GM12878 (cell line): Measurements from ENCODE around the gene HDHD2. TPM values are rescaled to one million over a fixed set of nuclear protein-coding genes. Genes with fewer than 3 reads are reported as not detected.

Experiments used
- ATF3 ChIP-seq: IDR thresholded peaks from 2 replicates; pipeline ENCODE4 v1.6.1; 2011; ENCODE audit warnings: low read depth, mild to moderate bottlenecking, low read length, moderate library complexity, borderline replicate concordance; ENCODE audit errors: extremely low read depth
- CREB1 ChIP-seq: IDR thresholded peaks from 2 replicates; pipeline ENCODE4 v1.6.1; 2012; ENCODE audit warnings: low read depth, mild to moderate bottlenecking, inconsistent platforms
- DPF2 ChIP-seq: fragments of 450-650 bp; IDR thresholded peaks from 2 replicates; pipeline ENCODE4 v1.6.1; 2017; ENCODE audit warnings: mild to moderate bottlenecking
- E2F8 ChIP-seq: fragments of 450-650 bp; IDR thresholded peaks from 2 replicates; pipeline ENCODE4 v1.6.1; 2018; ENCODE audit warnings: mild to moderate bottlenecking, low read depth, moderate library complexity; ENCODE audit not compliant: partially characterized antibody
- ELK1 ChIP-seq: IDR thresholded peaks from 2 replicates; pipeline ENCODE4 v1.6.1; 2012; ENCODE audit warnings: low read depth, low read length, improper control_type of control experiment
- HDAC2 ChIP-seq: fragments of 200-600 bp; sonication (generic); IDR thresholded peaks from 2 replicates; pipeline ENCODE4 v1.6.1; 2017
- NFIC ChIP-seq: IDR thresholded peaks from 2 replicates; pipeline ENCODE4 v1.6.1; 2012; ENCODE audit warnings: low read depth, mild to moderate bottlenecking, inconsistent platforms, low read length, moderate library complexity
- POLR2A ChIP-seq: IDR thresholded peaks from 2 replicates; pipeline ENCODE4 v1.6.1; 2011; ENCODE audit warnings: low read depth, mild to moderate bottlenecking, low read length
- RB1 ChIP-seq: fragments of 450-650 bp; formaldehyde crosslinking; IDR thresholded peaks from 2 replicates; pipeline ENCODE4 v1.6.1; 2017; ENCODE audit warnings: mild to moderate bottlenecking, borderline replicate concordance
- RUNX3 ChIP-seq: IDR thresholded peaks from 2 replicates; pipeline ENCODE4 v1.6.1; 2012; ENCODE audit warnings: low read length, inconsistent platforms
- TAF1 ChIP-seq: IDR thresholded peaks from 2 replicates; pipeline ENCODE4 v1.6.1; 2011; ENCODE audit warnings: mild to moderate bottlenecking, low read depth, low read length, borderline replicate concordance
- USF1 ChIP-seq: IDR thresholded peaks from 2 replicates; pipeline ENCODE4 v1.6.1; 2011; ENCODE audit warnings: borderline replicate concordance, low read depth, mild to moderate bottlenecking, moderate library complexity, mixed read lengths, low read length; ENCODE audit not compliant: insufficient read depth; ENCODE audit errors: extremely low read length
- ZBTB11 ChIP-seq: fragments of 450-650 bp; formaldehyde crosslinking; IDR thresholded peaks from 2 replicates; pipeline ENCODE4 v1.5.0; 2022; ENCODE audit warnings: mild to moderate bottlenecking, missing genetic modification characterization
- ZBTB40 ChIP-seq: fragments of 450-650 bp; IDR thresholded peaks from 2 replicates; pipeline ENCODE4 v1.6.1; 2016; ENCODE audit warnings: mild to moderate bottlenecking, moderate library complexity, borderline replicate concordance
- ZNF207 ChIP-seq: fragments of 450-650 bp; IDR thresholded peaks from 2 replicates; pipeline ENCODE4 v1.6.1; 2014; ENCODE audit warnings: antibody characterized with exemption, mild to moderate bottlenecking, borderline replicate concordance
- ZSCAN29 ChIP-seq: fragments of 450-650 bp; IDR thresholded peaks from 2 replicates; pipeline ENCODE4 v1.6.1; 2017; ENCODE audit warnings: mild to moderate bottlenecking, moderate library complexity
- polyA plus RNA-seq, 11 experiments: library from polyadenylated mRNA; depleted of rRNA in 4 of 11; unstranded in 6 of 11; stranded (reverse) in 5 of 11; fragments of >200 nt; fragmentation: Nextera tagmentation in 4 of 11; fragmentation: Illumina TruSeq in 1 of 11; extraction: Ambion mirVana in 4 of 11; extraction: Trizol in 1 of 11; gene quantifications; 1 replicate in 1 of 11; 2 replicates in 10 of 11; pipeline versions ENCODE4 v1.2.1 to v1.2.3, GENCODE V29; 2011 to 2016; ENCODE audit warnings: inconsistent platforms in 2 of 11, missing spikeins in 2 of 11, low read depth in 1 of 11
- total RNA-seq, 4 experiments: library from RNA; depleted of rRNA in 3 of 4; stranded (reverse); fragments of >200 nt in 3 of 4; fragmentation: Illumina TruSeq in 1 of 4; extraction: Trizol in 1 of 4; gene quantifications; 2 replicates each; pipeline versions ENCODE4 v1.2.1 to v1.2.3, GENCODE V29; 2013 to 2021

Gene HDHD2
- total and polyA plus RNA-seq, 10 of the 15 experiments (the other 5 are each of a cell fraction or from before 2014, with no cell fraction given) = 4.6 to 29.1 (median 17.7) TPM

- TF ChIP-seq ELK1 = peak; percentile 84
- TF ChIP-seq ZBTB11 = no peak
- TF ChIP-seq E2F8 = peak; percentile 39
- peak; percentile 82; the same call in 1 of the 2 replicates for TF ChIP-seq TAF1
- TF ChIP-seq POLR2A = peak; percentile 89
- peak; percentile 92 for TF ChIP-seq ZBTB40
- peak; percentile 63; the same call in 1 of the 2 replicates for TF ChIP-seq RB1
- TF ChIP-seq RUNX3 = peak; percentile 21
- TF ChIP-seq USF1 = no peak
- TF ChIP-seq DPF2 = no peak; the same call in none of the 2 replicates
- 0 out of 2 replicates have a peak, but pooled peaks have one; percentile 4 for TF ChIP-seq CREB1
- TF ChIP-seq NFIC = no peak
- 0 out of 2 replicates have a peak, but pooled peaks have one; percentile 4 for TF ChIP-seq ZSCAN29
- TF ChIP-seq HDAC2 = no peak
- 0 out of 2 replicates have a peak, but pooled peaks have one; percentile 6 for TF ChIP-seq ATF3
- TF ChIP-seq ZNF207 = 0 out of 2 replicates have a peak, but pooled peaks have one; percentile 18
Observed at GRCh38 chr18:47150029-47150823, at the start of gene HDHD2 (continued).
